Trophoblast cell (in vitro differentiated cells and primary cell): ENCODE measurements around the gene FAAH2.

Source experiments
- DNase-seq, 2 donors: peaks; one replicate each; pipeline ENCODE4 v3.0.0-alpha.2; 2016
- H2AFZ ChIP-seq: 2 replicates; pipeline ENCODE4 v1.6.1; 2013; ENCODE audit warnings: low read length, moderate library complexity, mild to moderate bottlenecking; ENCODE audit not compliant: insufficient read depth, poor library complexity
- H2AK5ac ChIP-seq: 2 replicates; pipeline ENCODE4 v1.6.1; 2013; ENCODE audit warnings: mild to moderate bottlenecking, low read length
- H2BK120ac ChIP-seq: 2 replicates; pipeline ENCODE4 v1.6.1; 2013; ENCODE audit warnings: low read length, mild to moderate bottlenecking, moderate library complexity; ENCODE audit not compliant: insufficient read depth, poor library complexity
- H2BK12ac ChIP-seq: 2 replicates; pipeline ENCODE4 v1.6.1; 2013; ENCODE audit warnings: mild to moderate bottlenecking, low read length, moderate library complexity
- H2BK5ac ChIP-seq: 2 replicates; pipeline ENCODE4 v1.6.1; 2013; ENCODE audit warnings: low read length, low read depth, moderate library complexity, mild to moderate bottlenecking; ENCODE audit not compliant: poor library complexity
- H3K14ac ChIP-seq: 2 replicates; pipeline ENCODE4 v1.6.1; 2013; ENCODE audit warnings: mild to moderate bottlenecking, low read length
- H3K18ac ChIP-seq: 2 replicates; pipeline ENCODE4 v1.6.1; 2013; ENCODE audit warnings: mild to moderate bottlenecking, low read length
- H3K23ac ChIP-seq: 2 replicates; pipeline ENCODE4 v1.6.1; 2013; ENCODE audit warnings: low read length
- H3K27ac ChIP-seq: 2 replicates; pipeline ENCODE4 v1.5.1; 2013; ENCODE audit warnings: low read depth, mild to moderate bottlenecking, inconsistent platforms, low read length, moderate library complexity
- H3K27me3 ChIP-seq: 2 replicates; pipeline ENCODE4 v1.6.1; 2013; ENCODE audit warnings: inconsistent platforms, mild to moderate bottlenecking, low read length, moderate library complexity; ENCODE audit not compliant: insufficient read depth
- H3K36me3 ChIP-seq, 2 experiments: 1 replicate in 1 of 2; 2 replicates in 1 of 2; pipeline ENCODE4 v1.6.1; 2013; ENCODE audit warnings: low read length in 2 of 2, mild to moderate bottlenecking in 2 of 2, moderate library complexity in 1 of 2; ENCODE audit not compliant: insufficient read depth in 2 of 2, control insufficient read depth in 1 of 2
- H3K4ac ChIP-seq: 2 replicates; pipeline ENCODE4 v1.6.1; 2013; ENCODE audit warnings: low read depth, mild to moderate bottlenecking, low read length, moderate library complexity
- H3K4me1 ChIP-seq, 2 experiments: 1 replicate in 1 of 2; 2 replicates in 1 of 2; pipeline ENCODE4 v1.6.1; 2013; ENCODE audit warnings: low read length in 2 of 2, mild to moderate bottlenecking in 2 of 2, moderate library complexity in 1 of 2; ENCODE audit not compliant: insufficient read depth in 2 of 2, control insufficient read depth in 1 of 2
- H3K4me2 ChIP-seq: 2 replicates; pipeline ENCODE4 v1.6.1; 2013; ENCODE audit warnings: inconsistent platforms, mild to moderate bottlenecking, low read length, moderate library complexity
- H3K4me3 ChIP-seq: 2 replicates; pipeline ENCODE4 v1.5.1; 2013; ENCODE audit warnings: mild to moderate bottlenecking, low read depth, low read length, inconsistent platforms
- H3K79me1 ChIP-seq: one replicate; pipeline ENCODE4 v1.6.1; 2013; ENCODE audit warnings: low read length
- H3K79me2 ChIP-seq: 2 replicates; pipeline ENCODE4 v1.6.1; 2013; ENCODE audit warnings: low read length, mild to moderate bottlenecking; ENCODE audit not compliant: control insufficient read depth, insufficient read depth, poor library complexity
- H3K9ac ChIP-seq: 2 replicates; pipeline ENCODE4 v1.6.1; 2013; ENCODE audit warnings: mild to moderate bottlenecking, low read length
- H3K9me3 ChIP-seq: 2 replicates; pipeline ENCODE4 v1.6.1; 2013; ENCODE audit warnings: low read depth, mild to moderate bottlenecking, control low read depth, inconsistent platforms, low read length; ENCODE audit not compliant: insufficient read depth
- H4K12ac ChIP-seq: 2 replicates; pipeline ENCODE4 v1.6.1; 2013; ENCODE audit warnings: low read depth, mild to moderate bottlenecking, low read length, moderate library complexity
- H4K8ac ChIP-seq: 2 replicates; pipeline ENCODE4 v1.6.1; 2013; ENCODE audit warnings: low read depth, mild to moderate bottlenecking, low read length, moderate library complexity
- H4K91ac ChIP-seq: one replicate; pipeline ENCODE4 v1.6.1; 2013; ENCODE audit warnings: low read depth, mild to moderate bottlenecking, low read length, moderate library complexity
- WGBS: extraction: QIAGEN DNeasy Blood & Tissue Kit; methylation state at CpG from one replicate; pipeline ENCODE4 v1.1.7; 2013; ENCODE audit warnings: missing lambda C conversion rate; ENCODE audit not compliant: insufficient read length, insufficient coverage; ENCODE audit errors: extremely low coverage; 5-methylcytosine and 5-hydroxymethylcytosine counted together

Gene FAAH2

DNA sequence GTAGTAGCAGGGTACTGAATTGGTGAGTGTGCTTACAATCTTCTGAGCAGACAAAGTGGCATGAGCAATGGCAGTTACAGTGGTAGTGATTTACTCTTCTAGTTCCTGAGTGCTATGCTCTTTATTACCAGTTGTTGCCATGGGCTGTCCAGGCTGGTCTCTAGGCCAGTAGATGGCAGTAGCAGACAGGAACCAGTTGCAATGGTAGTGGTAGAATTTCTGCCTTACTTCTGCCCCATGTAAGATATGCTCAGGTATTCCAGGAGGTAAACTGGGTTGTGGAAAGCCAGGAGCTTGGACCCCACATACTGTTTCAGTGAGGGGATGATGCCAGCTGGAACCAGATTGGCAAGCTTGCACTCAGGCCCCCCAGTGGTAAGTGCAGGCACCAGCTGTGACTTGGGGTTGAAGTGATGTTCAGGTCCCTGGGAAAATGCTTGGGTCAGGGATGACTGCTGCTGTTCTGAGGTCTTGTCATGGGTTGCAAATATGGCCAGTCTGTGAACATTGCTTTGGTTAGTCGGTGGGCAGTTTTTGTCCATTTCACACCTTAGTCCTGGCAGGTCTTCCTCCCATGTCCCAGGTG, 242.3 kb downstream of the FAAH2 start:
- no peak overlapping the region for H3K14ac ChIP-seq
- H3K4me1 ChIP-seq, result no peaks in the 10 kb centered on the region
- no peak overlapping the region for H4K8ac ChIP-seq
- H2BK120ac ChIP-seq, result no peak overlapping the region
- no peak overlapping the region for H3K27ac ChIP-seq
- H2BK12ac ChIP-seq, result no peak overlapping the region
- no peak overlapping the region for H2BK5ac ChIP-seq
- H3K18ac ChIP-seq, result no peak overlapping the region
- H3K36me3 ChIP-seq, result no peaks in the 10 kb centered on the region
- no peak overlapping the region for H3K4me3 ChIP-seq
- H3K4ac ChIP-seq, result no peak overlapping the region
- no peak overlapping the region for H4K12ac ChIP-seq
- H3K9ac ChIP-seq, result no peak overlapping the region
- DNase-seq, result peak in 1 of 2 donors; percentile 33
- no peak overlapping the region for H3K23ac ChIP-seq
- WGBS, result no CpG with 5 or more reads among the region's 1 CpG
- no peaks in the 10 kb centered on the region for H3K79me2 ChIP-seq
- H4K91ac ChIP-seq, result no peak overlapping the region
- H2AK5ac ChIP-seq, result no peak overlapping the region
- no peaks in the 10 kb centered on the region for H3K9me3 ChIP-seq
- no peaks in the 10 kb centered on the region for H3K79me1 ChIP-seq
- no peaks in the 10 kb centered on the region for H3K27me3 ChIP-seq
- no peak overlapping the region for H3K4me2 ChIP-seq
- no peak overlapping the region for H2AFZ ChIP-seq
